ENCODE data around the gene MAP1S.

Gene MAP1S

DNA sequence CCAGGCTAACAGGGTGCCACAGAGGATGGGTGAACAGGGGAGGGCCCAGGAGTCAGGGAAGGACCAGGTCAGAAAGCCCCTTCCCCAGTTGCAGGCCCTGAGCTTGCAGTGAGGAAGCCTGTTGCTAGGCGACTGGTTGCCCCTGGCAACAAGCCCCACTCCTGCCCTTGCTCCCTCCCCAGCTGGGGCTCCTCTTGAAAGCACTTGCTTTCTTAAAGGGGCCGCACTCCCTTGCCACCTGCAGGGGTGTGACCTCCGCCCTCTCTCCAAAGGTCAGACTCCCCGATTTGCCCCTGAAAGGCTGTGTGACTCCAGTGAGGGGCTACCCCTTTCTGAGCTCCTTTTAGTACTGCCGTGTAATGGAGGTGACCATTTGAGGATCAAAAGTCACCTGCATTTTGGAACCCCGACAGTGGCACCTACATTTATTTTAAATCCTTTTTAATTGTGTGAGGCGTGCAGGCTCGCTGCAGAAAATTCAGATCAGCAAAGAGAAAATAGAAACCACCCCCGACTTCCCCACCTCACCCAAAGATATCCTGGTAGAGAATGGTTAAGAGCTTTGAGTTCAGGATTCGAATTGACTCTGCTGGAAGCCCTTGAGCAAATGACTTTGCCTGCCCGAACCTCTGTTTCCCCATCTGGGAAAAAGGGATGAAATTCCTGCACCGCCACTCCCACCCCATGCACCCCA, 36.8 kb downstream of the MAP1S start:
- no peak overlapping the region for H3K4me2 ChIP-seq (ENCODE audit: insufficient read depth, low read length)
- peaks cover 25% of the 10 kb centered on the region for H4K20me1 ChIP-seq (ENCODE audit: insufficient read depth, low read length)
- no peak overlapping the region for H2AFZ ChIP-seq (ENCODE audit: low read depth, low read length)
- H3K27me3 ChIP-seq (ENCODE audit: insufficient read depth, low read length, poor library complexity) = no peaks in the 10 kb centered on the region
- no peak overlapping the region for H3K4me3 ChIP-seq (ENCODE audit: low read depth in 1 of 2, low read length in 2 of 2)
- H3K36me3 ChIP-seq (ENCODE audit: insufficient read depth, low read length) = peaks cover 64% of the 10 kb centered on the region
- no peaks in the 10 kb centered on the region for H3K9me3 ChIP-seq (ENCODE audit: insufficient read depth, low read length, severe bottlenecking)
- peaks cover 22% of the 10 kb centered on the region for H3K4me1 ChIP-seq (ENCODE audit: insufficient read depth, low read length)
- ATAC-seq (ENCODE audit: insufficient read depth, low read depth) = no peak
- no peak overlapping the region for H3K9ac ChIP-seq (ENCODE audit: low read depth, low read length)
- no peak for TF ChIP-seq EZH2 (IDR thresholded peaks at IDR 0.05; ENCODE audit: borderline replicate concordance, low read depth, low read length, severe bottlenecking)
- TF ChIP-seq, protein P1, sequence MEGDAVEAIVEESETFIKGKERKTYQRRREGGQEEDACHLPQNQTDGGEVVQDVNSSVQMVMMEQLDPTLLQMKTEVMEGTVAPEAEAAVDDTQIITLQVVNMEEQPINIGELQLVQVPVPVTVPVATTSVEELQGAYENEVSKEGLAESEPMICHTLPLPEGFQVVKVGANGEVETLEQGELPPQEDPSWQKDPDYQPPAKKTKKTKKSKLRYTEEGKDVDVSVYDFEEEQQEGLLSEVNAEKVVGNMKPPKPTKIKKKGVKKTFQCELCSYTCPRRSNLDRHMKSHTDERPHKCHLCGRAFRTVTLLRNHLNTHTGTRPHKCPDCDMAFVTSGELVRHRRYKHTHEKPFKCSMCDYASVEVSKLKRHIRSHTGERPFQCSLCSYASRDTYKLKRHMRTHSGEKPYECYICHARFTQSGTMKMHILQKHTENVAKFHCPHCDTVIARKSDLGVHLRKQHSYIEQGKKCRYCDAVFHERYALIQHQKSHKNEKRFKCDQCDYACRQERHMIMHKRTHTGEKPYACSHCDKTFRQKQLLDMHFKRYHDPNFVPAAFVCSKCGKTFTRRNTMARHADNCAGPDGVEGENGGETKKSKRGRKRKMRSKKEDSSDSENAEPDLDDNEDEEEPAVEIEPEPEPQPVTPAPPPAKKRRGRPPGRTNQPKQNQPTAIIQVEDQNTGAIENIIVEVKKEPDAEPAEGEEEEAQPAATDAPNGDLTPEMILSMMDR (IDR thresholded peaks at IDR 0.05; ENCODE audit: borderline replicate concordance, extremely low read depth, low read length, poor library complexity, severe bottlenecking) = no peak
- H3K27ac ChIP-seq (ENCODE audit: low read length) = peak overlapping the region; percentile 19
- DNase-seq = peak; percentile 75
- H3K79me2 ChIP-seq (ENCODE audit: insufficient read depth, low read length) = peaks cover 40% of the 10 kb centered on the region

DNA sequence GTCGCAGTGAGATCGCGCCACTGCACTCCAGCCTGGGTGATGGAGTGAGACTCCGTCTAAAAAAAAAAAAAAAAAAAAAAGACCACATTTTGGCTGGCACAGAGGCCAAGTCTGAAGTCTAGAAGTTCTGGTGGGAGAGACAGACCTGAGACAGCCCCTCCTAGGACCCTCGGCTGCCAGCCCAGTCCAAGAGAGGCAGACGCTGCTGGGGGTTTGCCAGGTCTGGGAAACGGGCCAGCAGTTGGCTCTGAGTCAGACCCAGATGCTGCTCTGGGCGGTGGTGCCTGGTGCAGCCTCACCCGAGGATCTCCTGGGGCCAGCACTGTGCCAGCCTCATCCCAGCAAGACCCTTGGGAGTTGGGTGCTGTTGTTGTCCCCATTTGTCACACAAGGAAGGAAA, 37.8 kb downstream of the MAP1S start:
- H3K36me3 ChIP-seq (ENCODE audit: insufficient read depth, low read length) = peaks cover 66% of the 10 kb centered on the region
- H3K4me2 ChIP-seq (ENCODE audit: insufficient read depth, low read length) = no peak overlapping the region
- no peaks in the 10 kb centered on the region for H3K9me3 ChIP-seq (ENCODE audit: insufficient read depth, low read length, severe bottlenecking)
- H3K27ac ChIP-seq (ENCODE audit: low read length) = no peak overlapping the region
- DNase-seq (no peak), ATAC-seq (ENCODE audit: insufficient read depth, low read depth) (no peak)
- no peak overlapping the region for H2AFZ ChIP-seq (ENCODE audit: low read depth, low read length)
- peaks cover 25% of the 10 kb centered on the region for H4K20me1 ChIP-seq (ENCODE audit: insufficient read depth, low read length)
- peaks cover 31% of the 10 kb centered on the region for H3K79me2 ChIP-seq (ENCODE audit: insufficient read depth, low read length)
- no peak overlapping the region for H3K9ac ChIP-seq (ENCODE audit: low read depth, low read length)
- TF ChIP-seq, protein P1 (IDR thresholded peaks at IDR 0.05; ENCODE audit: borderline replicate concordance, extremely low read depth, low read length, poor library complexity, severe bottlenecking) = no peak
- no peak for TF ChIP-seq EZH2 (IDR thresholded peaks at IDR 0.05; ENCODE audit: borderline replicate concordance, low read depth, low read length, severe bottlenecking)
- H3K4me1 ChIP-seq (ENCODE audit: insufficient read depth, low read length) = peaks cover 13% of the 10 kb centered on the region
- no peaks in the 10 kb centered on the region for H3K27me3 ChIP-seq (ENCODE audit: insufficient read depth, low read length, poor library complexity)
- H3K4me3 ChIP-seq (ENCODE audit: low read depth in 1 of 2, low read length in 2 of 2) = no peak overlapping the region

DNA sequence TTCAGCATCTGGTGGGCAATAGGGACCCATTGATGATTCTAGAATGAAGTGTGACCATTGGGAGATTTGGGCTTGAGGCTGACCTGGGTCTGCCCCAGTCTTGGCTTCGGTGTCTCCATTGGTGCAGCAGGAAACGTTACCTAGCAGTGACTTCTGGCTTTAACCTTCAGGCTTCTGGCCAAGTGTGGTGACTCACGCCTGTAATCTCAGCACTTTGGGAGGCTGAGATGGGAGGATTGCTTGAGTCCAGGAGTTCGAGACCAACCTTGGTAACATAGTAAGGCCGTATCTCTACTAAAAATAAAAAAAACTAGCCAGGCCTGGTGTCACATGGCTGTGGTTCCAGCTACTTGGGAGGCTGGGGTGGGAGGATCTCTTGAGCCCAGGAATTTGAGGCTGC, 39.2 kb downstream of the MAP1S start:
- peak overlapping the region; percentile 16; the same call in 1 of the 2 replicates for H3K27ac ChIP-seq (ENCODE audit: low read length)
- H3K79me2 ChIP-seq (ENCODE audit: insufficient read depth, low read length) = peaks cover 18% of the 10 kb centered on the region
- ATAC-seq (ENCODE audit: insufficient read depth, low read depth) = no peak
- no peak overlapping the region for H3K4me3 ChIP-seq (ENCODE audit: low read depth in 1 of 2, low read length in 2 of 2)
- H3K4me1 ChIP-seq (ENCODE audit: insufficient read depth, low read length) = peaks cover 3% of the 10 kb centered on the region
- H4K20me1 ChIP-seq (ENCODE audit: insufficient read depth, low read length) = peaks cover 23% of the 10 kb centered on the region
- peaks cover 70% of the 10 kb centered on the region for H3K36me3 ChIP-seq (ENCODE audit: insufficient read depth, low read length)
- no peak overlapping the region for H2AFZ ChIP-seq (ENCODE audit: low read depth, low read length)
- H3K27me3 ChIP-seq (ENCODE audit: insufficient read depth, low read length, poor library complexity) = no peaks in the 10 kb centered on the region
- H3K9ac ChIP-seq (ENCODE audit: low read depth, low read length) = no peak overlapping the region
- TF ChIP-seq, protein P1 (IDR thresholded peaks at IDR 0.05; ENCODE audit: borderline replicate concordance, extremely low read depth, low read length, poor library complexity, severe bottlenecking) = no peak
- no peak for TF ChIP-seq EZH2 (IDR thresholded peaks at IDR 0.05; ENCODE audit: borderline replicate concordance, low read depth, low read length, severe bottlenecking)
- DNase-seq = no peak
- H3K9me3 ChIP-seq (ENCODE audit: insufficient read depth, low read length, severe bottlenecking) = no peaks in the 10 kb centered on the region
- H3K4me2 ChIP-seq (ENCODE audit: insufficient read depth, low read length) = no peak overlapping the region

All from DND-41 (cell line).